Activated naive CD8-positive, alpha-beta T cell treated with anti-CD3 and anti-CD28 coated beads for 36 hours (primary cell): ENCODE measurements around the gene PPP1R13B. TPM values are rescaled to one million over a fixed set of nuclear protein-coding genes. Genes with fewer than 3 reads are reported as not detected.
"Not testable (repeated sequence)": the region's sequence is repeated elsewhere in the genome, so short reads cannot be mapped to it uniquely, and the experiment has no call there.

ENCODE experiments used
- DNase-seq: peaks from one replicate; pipeline ENCODE4 v3.0.0; 2021
- H3K27ac Mint-ChIP-seq: one replicate; pipeline ENCODE4 v1.8.0; 2022; ENCODE audit warnings: mild to moderate bottlenecking, moderate library complexity, mixed read lengths
- H3K27me3 Mint-ChIP-seq: one replicate; pipeline ENCODE4 v1.8.0; 2022; ENCODE audit warnings: mild to moderate bottlenecking, mixed read lengths
- H3K36me3 Mint-ChIP-seq: one replicate; pipeline ENCODE4 v1.8.0; 2021; ENCODE audit warnings: mild to moderate bottlenecking, mixed read lengths
- H3K4me1 Mint-ChIP-seq: one replicate; pipeline ENCODE4 v1.8.0; 2021; ENCODE audit warnings: mixed read lengths
- H3K4me3 Mint-ChIP-seq: one replicate; pipeline ENCODE4 v1.8.0; 2022; ENCODE audit warnings: mild to moderate bottlenecking, moderate library complexity, mixed read lengths
- H3K9me3 Mint-ChIP-seq: one replicate; pipeline ENCODE4 v1.8.0; 2022; ENCODE audit warnings: mixed read lengths
- total RNA-seq, 2 experiments: library from RNA; stranded (reverse); gene quantifications; one replicate each; pipeline ENCODE4 v1.2.3, GENCODE V29; 2021

Gene PPP1R13B
- 1 to 10 TPM; 8.5 to 9.8 TPM for total RNA-seq

- Mint-ChIP-seq H3K36me3 (peaks cover 5% of the 10 kb centered on the region), H3K27ac (no peak within 1 kb of the TSS), H3K9me3 (no peaks in the 10 kb centered on the region), H3K27me3 (no peaks in the 10 kb centered on the region), H3K4me3 (peak within 1 kb of the TSS; percentile 80), H3K4me1 (peaks cover 16% of the 10 kb centered on the region)
- DNase-seq = peak; percentile 95
Observed at GRCh38 chr14:103847451-103848174, at the start of gene PPP1R13B. Gene PPP1R13B, minus strand, starts transcription at chr14:103847575. Its CDS starts 268 bp downstream, at chr14:103847307.

GRCh38 chr14:103896578-103896977 is 49.2 kb upstream of the PPP1R13B start:
- peaks cover 4% of the 10 kb centered on the region for H3K4me1 Mint-ChIP-seq
- no peak overlapping the region for H3K27ac Mint-ChIP-seq
- peaks cover 3% of the 10 kb centered on the region for H3K27me3 Mint-ChIP-seq

GRCh38 chr14:103894723-103895059 is 47.3 kb upstream of the PPP1R13B start:
- DNase-seq = no peak
- Mint-ChIP-seq H3K36me3 (no peaks in the 10 kb centered on the region), H3K27me3 (no peaks in the 10 kb centered on the region), H3K4me3 (no peak overlapping the region), H3K27ac (no peak overlapping the region), H3K9me3 (no peaks in the 10 kb centered on the region), H3K4me1 (no peaks in the 10 kb centered on the region)

More at GRCh38 chr14:103896578-103896977, 49.2 kb upstream of the PPP1R13B start:
- DNase-seq = no peak
- Mint-ChIP-seq H3K36me3 (no peaks in the 10 kb centered on the region), H3K4me3 (no peak overlapping the region), H3K9me3 (no peaks in the 10 kb centered on the region)

- no peak overlapping the region for H3K27ac Mint-ChIP-seq
- H3K36me3 Mint-ChIP-seq = no peaks in the 10 kb centered on the region
- H3K4me3 Mint-ChIP-seq = no peak overlapping the region
- H3K4me1 Mint-ChIP-seq = no peaks in the 10 kb centered on the region
- H3K9me3 Mint-ChIP-seq = no peaks in the 10 kb centered on the region
- DNase-seq = no peak
- no peaks in the 10 kb centered on the region for H3K27me3 Mint-ChIP-seq
Observed at GRCh38 chr14:103894034-103894722, 46.8 kb upstream of the PPP1R13B start.

- no peaks in the 10 kb centered on the region for H3K27me3 Mint-ChIP-seq
Observed at GRCh38 chr14:103892247-103892646, 44.9 kb upstream of the PPP1R13B start.

GRCh38 chr14:103891667-103892215 is 44.4 kb upstream of the PPP1R13B start:
- Mint-ChIP-seq H3K4me3 (no peak overlapping the region), H3K27me3 (no peaks in the 10 kb centered on the region), H3K36me3 (no peaks in the 10 kb centered on the region), H3K27ac (no peak overlapping the region), H3K4me1 (no peaks in the 10 kb centered on the region), H3K9me3 (no peaks in the 10 kb centered on the region)
- no peak for DNase-seq

More at GRCh38 chr14:103892247-103892646, 44.9 kb upstream of the PPP1R13B start:
- Mint-ChIP-seq H3K9me3 (no peaks in the 10 kb centered on the region), H3K27ac (no peak overlapping the region), H3K36me3 (no peaks in the 10 kb centered on the region), H3K4me1 (no peaks in the 10 kb centered on the region), H3K4me3 (no peak overlapping the region)
- no peak for DNase-seq

GRCh38 chr14:103890821-103891666 is 43.7 kb upstream of the PPP1R13B start:
- Mint-ChIP-seq H3K4me1 (no peaks in the 10 kb centered on the region), H3K4me3 (no peak overlapping the region), H3K27me3 (no peaks in the 10 kb centered on the region), H3K36me3 (no peaks in the 10 kb centered on the region), H3K27ac (no peak overlapping the region), H3K9me3 (no peaks in the 10 kb centered on the region)
- no peak for DNase-seq

GRCh38 chr14:103890052-103890371 is 42.6 kb upstream of the PPP1R13B start:
- Mint-ChIP-seq H3K27ac (no peak overlapping the region), H3K27me3 (no peaks in the 10 kb centered on the region), H3K4me1 (no peaks in the 10 kb centered on the region), H3K36me3 (no peaks in the 10 kb centered on the region), H3K4me3 (no peak overlapping the region), H3K9me3 (no peaks in the 10 kb centered on the region)
- no peak for DNase-seq

GRCh38 chr14:103889313-103890051 is 42.1 kb upstream of the PPP1R13B start:
- no peak for DNase-seq
- Mint-ChIP-seq H3K4me3 (no peak overlapping the region), H3K27me3 (no peaks in the 10 kb centered on the region), H3K36me3 (no peaks in the 10 kb centered on the region), H3K27ac (no peak overlapping the region), H3K9me3 (no peaks in the 10 kb centered on the region), H3K4me1 (no peaks in the 10 kb centered on the region)

- not testable (repeated sequence) for H3K9me3 Mint-ChIP-seq, H3K27ac Mint-ChIP-seq, H3K4me3 Mint-ChIP-seq, H3K27me3 Mint-ChIP-seq, H3K4me1 Mint-ChIP-seq, H3K36me3 Mint-ChIP-seq, DNase-seq
Observed at GRCh38 chr14:103889002-103889312, 41.6 kb upstream of the PPP1R13B start.

GRCh38 chr14:103887557-103888115 is 40.3 kb upstream of the PPP1R13B start:
- Mint-ChIP-seq H3K27me3 (no peaks in the 10 kb centered on the region), H3K4me3 (no peak overlapping the region), H3K36me3 (no peaks in the 10 kb centered on the region), H3K4me1 (no peaks in the 10 kb centered on the region), H3K9me3 (no peaks in the 10 kb centered on the region), H3K27ac (no peak overlapping the region)
- no peak for DNase-seq

GRCh38 chr14:103887170-103887501 is 39.8 kb upstream of the PPP1R13B start:
- H3K27me3 Mint-ChIP-seq = no peaks in the 10 kb centered on the region
- H3K36me3 Mint-ChIP-seq = no peaks in the 10 kb centered on the region
- H3K4me1 Mint-ChIP-seq = no peaks in the 10 kb centered on the region
- no peak overlapping the region for H3K27ac Mint-ChIP-seq
- H3K9me3 Mint-ChIP-seq = no peaks in the 10 kb centered on the region
- H3K4me3 Mint-ChIP-seq = no peak overlapping the region
- DNase-seq = no peak

GRCh38 chr14:103886304-103887169 is 39.2 kb upstream of the PPP1R13B start:
- H3K9me3 Mint-ChIP-seq = no peaks in the 10 kb centered on the region
- no peak for DNase-seq
- no peaks in the 10 kb centered on the region for H3K4me1 Mint-ChIP-seq
- H3K27ac Mint-ChIP-seq = no peak overlapping the region
- no peaks in the 10 kb centered on the region for H3K27me3 Mint-ChIP-seq
- H3K4me3 Mint-ChIP-seq = no peak overlapping the region
- H3K36me3 Mint-ChIP-seq = no peaks in the 10 kb centered on the region

GRCh38 chr14:103885509-103885932 is 38.1 kb upstream of the PPP1R13B start:
- Mint-ChIP-seq H3K27ac (no peak overlapping the region), H3K4me1 (peaks cover 4% of the 10 kb centered on the region), H3K4me3 (no peak overlapping the region), H3K36me3 (no peaks in the 10 kb centered on the region), H3K9me3 (no peaks in the 10 kb centered on the region), H3K27me3 (no peaks in the 10 kb centered on the region)
- no peak for DNase-seq
